SU-DHL-6 (cell line): ENCODE results near the gene DLK1.

ENCODE experiments used
- H2AFZ ChIP-seq: fragments of 200-600 bp; sonication (generic); 2 replicates; pipeline ENCODE4 v1.6.1; 2014; ENCODE audit warnings: low read depth, mild to moderate bottlenecking, moderate library complexity, mixed read lengths, antibody characterized with exemption, low read length; ENCODE audit not compliant: severe bottlenecking
- H3F3A ChIP-seq: fragments of 200-600 bp; shearing (Covaris generic); 2 replicates; pipeline ENCODE4 v1.6.0; 2016; ENCODE audit warnings: antibody characterized with exemption, mild to moderate bottlenecking; ENCODE audit not compliant: insufficient read depth
- H3K27ac ChIP-seq: fragments of 200-600 bp; sonication (generic); 2 replicates; pipeline ENCODE4 v1.5.1; 2016; ENCODE audit warnings: low read depth, mild to moderate bottlenecking, low read length, moderate library complexity, mixed read lengths
- H3K27me3 ChIP-seq: fragments of 200-600 bp; sonication (generic), shearing (Covaris generic); 2 replicates; pipeline ENCODE4 v1.6.0; 2014; ENCODE audit warnings: mild to moderate bottlenecking, low read length
- H3K36me3 ChIP-seq: fragments of 200-600 bp; sonication (generic); 2 replicates; pipeline ENCODE4 v1.6.1; 2014; ENCODE audit warnings: mild to moderate bottlenecking, low read length, mixed read lengths
- H3K4me2 ChIP-seq: fragments of 300-600, 200-600 bp; shearing (Covaris generic), sonication (generic); 2 replicates; pipeline ENCODE4 v1.6.0; 2014; ENCODE audit warnings: low read length, low read depth, mild to moderate bottlenecking; ENCODE audit not compliant: poor library complexity, severe bottlenecking
- H3K4me3 ChIP-seq: fragments of 200-600 bp; sonication (generic); 2 replicates; pipeline ENCODE4 v1.5.1; 2014; ENCODE audit warnings: antibody characterized with exemption, low read length, mild to moderate bottlenecking, mixed read lengths; ENCODE audit not compliant: insufficient read depth, poor library complexity, severe bottlenecking
- H3K79me2 ChIP-seq: fragments of 200-600 bp; sonication (generic); 2 replicates; pipeline ENCODE4 v1.6.1; 2014; ENCODE audit warnings: mild to moderate bottlenecking, low read length, moderate library complexity; ENCODE audit not compliant: insufficient read depth
- H3K9ac ChIP-seq: fragments of 200-600 bp; sonication (generic); 2 replicates; pipeline ENCODE4 v1.7.0; 2014; ENCODE audit warnings: mild to moderate bottlenecking, low read length
- H3K9me2 ChIP-seq: fragments of 200-600 bp; sonication (generic); replicated peaks from 2 replicates; pipeline ENCODE4 v1.6.1; 2014; ENCODE audit warnings: low read length; ENCODE audit not compliant: insufficient read depth
- H3K9me3 ChIP-seq: fragments of 200-600 bp; sonication (generic); 2 replicates; pipeline ENCODE4 v1.6.1; 2014; ENCODE audit warnings: low read length, mixed read lengths; ENCODE audit not compliant: insufficient read depth
- H4K20me1 ChIP-seq: fragments of 200-600 bp; sonication (generic); 2 replicates; pipeline ENCODE4 v1.6.1; 2014; ENCODE audit warnings: low read depth, mild to moderate bottlenecking, antibody characterized with exemption, low read length, moderate library complexity, mixed read lengths
- EZH2phosphoT487 ChIP-seq: fragments of 200-600 bp; sonication (generic), shearing (Covaris generic); conservative IDR thresholded peaks from 2 replicates; pipeline ENCODE4 v1.6.1; 2018; ENCODE audit warnings: mild to moderate bottlenecking, antibody characterized with exemption, low read length, moderate library complexity, mixed read lengths
- TF ChIP-seq, protein P1 (sequence below): fragments of 200-600 bp; sonication (generic); IDR thresholded peaks from one replicate; pipeline ENCODE4 v1.5.1; 2017; ENCODE audit warnings: antibody characterized with exemption, mild to moderate bottlenecking, low read length, moderate library complexity; ENCODE audit not compliant: insufficient read depth, poor library complexity, severe bottlenecking

Gene DLK1

GRCh38 chr14:100767003-100767787 is 40.5 kb downstream of the DLK1 start:
- H4K20me1 ChIP-seq, result no peaks in the 10 kb centered on the region
- no peak overlapping the region for H3K4me2 ChIP-seq
- no peaks in the 10 kb centered on the region for H3F3A ChIP-seq
- H3K9ac ChIP-seq, result no peak overlapping the region
- H3K27ac ChIP-seq, result no peak overlapping the region
- TF ChIP-seq, protein P1, sequence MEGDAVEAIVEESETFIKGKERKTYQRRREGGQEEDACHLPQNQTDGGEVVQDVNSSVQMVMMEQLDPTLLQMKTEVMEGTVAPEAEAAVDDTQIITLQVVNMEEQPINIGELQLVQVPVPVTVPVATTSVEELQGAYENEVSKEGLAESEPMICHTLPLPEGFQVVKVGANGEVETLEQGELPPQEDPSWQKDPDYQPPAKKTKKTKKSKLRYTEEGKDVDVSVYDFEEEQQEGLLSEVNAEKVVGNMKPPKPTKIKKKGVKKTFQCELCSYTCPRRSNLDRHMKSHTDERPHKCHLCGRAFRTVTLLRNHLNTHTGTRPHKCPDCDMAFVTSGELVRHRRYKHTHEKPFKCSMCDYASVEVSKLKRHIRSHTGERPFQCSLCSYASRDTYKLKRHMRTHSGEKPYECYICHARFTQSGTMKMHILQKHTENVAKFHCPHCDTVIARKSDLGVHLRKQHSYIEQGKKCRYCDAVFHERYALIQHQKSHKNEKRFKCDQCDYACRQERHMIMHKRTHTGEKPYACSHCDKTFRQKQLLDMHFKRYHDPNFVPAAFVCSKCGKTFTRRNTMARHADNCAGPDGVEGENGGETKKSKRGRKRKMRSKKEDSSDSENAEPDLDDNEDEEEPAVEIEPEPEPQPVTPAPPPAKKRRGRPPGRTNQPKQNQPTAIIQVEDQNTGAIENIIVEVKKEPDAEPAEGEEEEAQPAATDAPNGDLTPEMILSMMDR, result no peak
- TF ChIP-seq EZH2phosphoT487, result no peak
- H3K27me3 ChIP-seq, result no peaks in the 10 kb centered on the region
- H3K4me3 ChIP-seq, result no peak overlapping the region
- H3K9me3 ChIP-seq, result no peaks in the 10 kb centered on the region
- H3K79me2 ChIP-seq, result no peaks in the 10 kb centered on the region
- no peaks in the 10 kb centered on the region for H3K9me2 ChIP-seq
- H2AFZ ChIP-seq, result no peak overlapping the region
- H3K36me3 ChIP-seq, result no peaks in the 10 kb centered on the region

DNA sequence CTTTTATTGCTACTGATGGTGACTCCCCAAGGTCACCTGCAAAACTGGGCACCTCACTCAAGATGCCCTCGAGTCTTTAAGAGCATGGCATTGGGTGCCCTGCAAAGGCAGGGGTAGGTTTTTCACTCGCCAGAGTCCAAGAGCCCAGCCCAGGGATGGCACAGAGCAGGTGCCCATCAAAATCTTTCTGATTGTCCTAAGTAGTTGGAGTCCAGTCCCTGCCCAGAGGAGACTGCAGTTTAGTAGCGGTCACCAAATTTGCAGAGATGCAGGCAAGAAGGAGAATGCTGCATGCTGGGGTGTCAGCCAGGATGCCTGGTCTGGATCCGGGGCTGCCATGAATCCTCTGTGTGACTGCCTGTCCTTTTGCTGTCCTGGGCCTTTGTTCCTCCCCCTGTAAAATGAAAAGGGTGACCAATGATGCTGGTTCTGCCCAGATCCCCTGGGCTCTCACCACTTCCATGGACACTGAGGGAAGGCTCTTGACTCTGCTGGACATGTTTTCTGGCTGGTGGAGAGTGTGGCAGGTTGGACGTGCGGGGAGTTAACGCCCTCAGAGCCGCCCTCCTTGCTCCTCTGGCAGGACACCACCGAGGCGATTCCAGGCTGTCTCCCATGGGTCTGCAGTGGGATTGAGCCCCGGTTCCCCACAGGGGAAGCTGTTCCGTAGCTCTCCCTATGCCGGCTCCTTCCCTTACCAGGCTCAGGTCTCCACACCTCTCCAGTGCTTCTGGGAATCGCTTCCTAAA is 41.3 kb downstream of the DLK1 start:
- H3K27ac ChIP-seq, result no peak overlapping the region
- no peaks in the 10 kb centered on the region for H3K79me2 ChIP-seq
- no peaks in the 10 kb centered on the region for H3K9me3 ChIP-seq
- H3K4me3 ChIP-seq, result no peak overlapping the region
- H3K27me3 ChIP-seq, result no peaks in the 10 kb centered on the region
- no peak overlapping the region for H3K4me2 ChIP-seq
- no peaks in the 10 kb centered on the region for H3K9me2 ChIP-seq
- TF ChIP-seq EZH2phosphoT487, result no peak
- TF ChIP-seq, protein P1, result no peak
- no peak overlapping the region for H3K9ac ChIP-seq
- H2AFZ ChIP-seq, result no peak overlapping the region
- H3F3A ChIP-seq, result no peaks in the 10 kb centered on the region
- H3K36me3 ChIP-seq, result no peaks in the 10 kb centered on the region
- no peaks in the 10 kb centered on the region for H4K20me1 ChIP-seq

DNA sequence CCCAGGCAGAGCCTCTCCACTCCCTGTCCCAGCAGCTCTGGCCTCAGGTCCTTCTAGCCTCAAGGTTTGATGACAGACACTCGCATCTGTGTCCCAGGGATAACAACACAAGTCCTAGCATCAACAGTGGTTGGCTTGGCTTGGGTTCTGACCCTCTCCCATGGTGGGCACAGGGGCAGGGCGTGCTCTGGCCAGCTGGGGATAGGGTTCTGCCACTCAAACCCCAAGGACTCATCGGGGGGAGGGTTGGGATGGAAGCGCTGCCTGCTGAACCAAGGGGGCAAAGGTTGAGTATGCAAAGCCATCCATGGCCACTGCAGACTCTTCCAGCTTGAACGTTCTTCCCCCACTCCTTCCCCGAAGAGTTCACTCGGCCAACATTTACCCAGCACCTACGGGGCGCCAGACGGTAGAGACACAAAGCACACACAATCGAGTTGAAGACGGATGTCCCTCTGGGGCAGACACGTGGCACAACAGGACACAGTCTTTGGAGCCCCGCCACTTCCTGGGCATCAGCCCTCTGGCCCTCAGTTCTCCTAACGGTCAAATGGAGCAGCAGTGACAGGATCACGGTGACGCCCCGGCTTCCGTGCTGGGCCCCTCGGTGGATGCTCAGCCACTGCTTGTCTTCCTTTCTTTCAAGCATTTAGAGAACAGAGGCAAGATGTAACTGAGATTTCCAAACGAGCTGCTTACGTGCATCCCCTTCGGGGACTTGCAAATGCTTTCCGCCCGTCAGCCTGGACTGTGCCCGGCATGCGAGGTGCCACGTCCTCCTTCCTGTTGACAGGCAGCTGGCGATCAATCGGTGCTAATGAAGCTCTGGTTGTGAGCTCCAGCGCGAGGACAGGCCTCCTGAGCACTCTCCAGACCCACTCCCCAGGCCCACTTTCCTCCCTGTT is 42.6 kb downstream of the DLK1 start:
- Histone ChIP-seq H3K36me3 (no peaks in the 10 kb centered on the region), H3K9me2 (no peaks in the 10 kb centered on the region)

More for the DNA sequence above, 42.6 kb downstream of the DLK1 start:
- no peak overlapping the region for H3K4me3 ChIP-seq
- H3K9me3 ChIP-seq, result no peaks in the 10 kb centered on the region
- no peak overlapping the region for H3K4me2 ChIP-seq
- H3K9ac ChIP-seq, result no peak overlapping the region
- no peak for TF ChIP-seq EZH2phosphoT487
- TF ChIP-seq, protein P1, result no peak
- no peaks in the 10 kb centered on the region for H3K79me2 ChIP-seq
- no peak overlapping the region for H3K27ac ChIP-seq
- H3F3A ChIP-seq, result no peaks in the 10 kb centered on the region
- H4K20me1 ChIP-seq, result no peaks in the 10 kb centered on the region
- H2AFZ ChIP-seq, result no peak overlapping the region
- H3K27me3 ChIP-seq, result no peaks in the 10 kb centered on the region
